T-helper 22 cell (primary cell): Measurements from ENCODE around the gene ATP8A2.

Source experiments
- DNase-seq: peaks from one replicate; pipeline ENCODE4 v3.0.0-alpha.2; 2020; ENCODE audit warnings: low read depth

Gene ATP8A2

DNA sequence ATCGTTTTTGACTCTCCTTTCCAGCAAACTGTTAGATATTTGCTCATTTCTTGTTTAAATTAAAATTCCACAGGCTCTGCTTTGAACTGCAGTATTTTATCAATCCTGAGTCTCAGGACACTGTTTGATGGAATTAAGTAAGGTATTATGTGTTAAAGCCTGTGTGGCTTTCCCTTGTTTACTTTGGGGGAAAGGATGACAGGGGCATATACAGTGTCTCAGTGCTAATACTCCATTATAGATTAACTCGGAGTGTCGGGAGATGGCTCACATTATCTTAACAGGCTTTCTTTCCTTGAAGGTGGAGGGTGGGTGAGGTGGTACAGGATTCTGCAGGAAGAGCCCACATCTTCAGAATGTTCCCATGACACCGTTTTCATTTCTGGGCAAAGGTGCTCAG, 595.4 kb downstream of the ATP8A2 start:
- DNase-seq: no peak

DNA sequence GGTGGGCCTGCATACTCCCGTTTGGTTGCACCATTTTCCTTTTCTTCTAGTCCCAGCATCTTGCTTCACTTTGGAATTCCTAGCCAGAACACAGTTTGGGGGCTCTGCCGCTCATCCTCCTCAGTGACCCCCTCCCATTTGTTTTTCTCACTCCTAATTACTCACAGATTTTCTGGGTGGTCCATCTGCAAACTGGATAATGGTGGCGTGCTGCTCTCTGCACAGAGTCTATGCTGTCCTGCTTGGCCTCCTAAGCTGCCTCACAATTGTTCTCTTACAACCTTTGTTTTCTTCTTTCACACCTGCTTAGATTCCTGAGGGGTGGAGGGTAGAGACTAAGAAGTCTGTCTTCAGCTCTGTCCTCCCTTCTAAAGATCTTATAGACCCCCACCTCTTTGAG, 599.3 kb downstream of the ATP8A2 start:
- no peak for DNase-seq

DNA sequence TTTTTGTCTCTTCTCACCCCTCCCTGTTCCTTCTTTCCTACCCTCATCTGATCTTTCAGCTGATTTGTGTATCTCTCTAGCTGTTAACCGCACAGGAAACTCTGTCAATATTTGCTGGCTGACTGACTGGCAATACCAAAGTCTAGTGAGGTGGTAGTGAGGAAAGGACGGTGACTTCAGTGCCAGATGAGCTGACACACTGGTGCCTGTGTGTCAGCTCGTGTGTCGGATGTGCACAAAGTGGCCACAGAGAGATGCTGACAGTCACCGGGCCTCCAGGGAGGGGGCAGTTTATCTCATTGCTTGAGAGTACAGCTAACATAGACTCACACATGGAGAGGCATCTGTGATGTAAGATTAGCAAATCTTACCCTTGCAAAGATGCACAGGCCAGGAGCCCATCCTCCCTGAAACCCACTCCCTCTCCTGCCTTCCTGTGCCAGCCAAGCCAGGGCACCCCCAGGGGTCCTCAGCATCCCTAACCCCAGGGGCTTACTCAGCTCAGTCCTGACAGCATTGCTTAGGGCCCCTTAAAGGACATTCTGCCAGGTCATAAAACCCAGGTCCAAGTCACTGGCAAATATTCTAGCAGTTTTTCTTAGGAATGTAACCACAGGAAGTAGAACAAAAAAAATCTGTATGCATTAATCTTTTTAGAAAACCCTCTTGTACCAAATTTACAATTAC, 599.8 kb downstream of the ATP8A2 start:
- DNase-seq: peak; percentile 16

DNA sequence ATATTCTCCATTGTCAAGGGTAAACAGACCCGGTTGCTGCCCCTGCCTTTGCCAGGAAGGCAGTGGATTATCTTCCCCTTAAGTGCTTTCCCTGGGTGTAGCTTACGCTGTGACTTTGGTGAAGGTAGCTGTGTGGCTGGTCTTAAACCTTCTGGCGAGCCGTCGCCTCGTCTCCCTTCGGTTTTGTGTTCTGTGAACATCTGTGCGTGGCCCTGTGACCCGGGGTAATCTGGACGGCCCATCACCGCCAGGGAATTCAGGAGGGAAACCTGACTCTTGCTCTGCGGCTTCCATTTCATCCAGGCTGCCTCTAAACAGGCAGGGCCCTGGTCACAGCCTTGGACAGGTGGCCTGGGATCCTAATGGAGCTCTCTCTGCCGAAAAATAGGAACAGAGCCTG, 601.3 kb downstream of the ATP8A2 start:
- no peak for DNase-seq

DNA sequence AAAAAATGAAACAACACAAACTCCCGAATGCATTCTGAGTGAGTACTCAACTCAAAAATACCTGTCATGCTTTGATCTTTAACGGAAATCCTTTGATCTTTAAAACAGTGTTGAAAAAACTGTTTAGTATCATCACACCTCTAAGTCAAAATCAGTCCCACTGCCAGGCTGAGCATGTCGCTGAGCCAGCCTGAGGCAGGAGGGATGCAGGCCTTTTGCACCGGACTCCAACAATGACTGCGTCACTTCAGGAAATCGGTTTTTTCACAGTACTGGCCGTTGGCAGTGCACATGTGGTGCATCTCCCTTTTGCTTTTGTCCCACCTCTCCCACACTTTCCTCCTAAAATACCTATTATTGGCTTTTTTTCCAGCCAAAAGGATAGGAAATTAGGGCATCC, 601.8 kb downstream of the ATP8A2 start:
- no peak for DNase-seq

DNA sequence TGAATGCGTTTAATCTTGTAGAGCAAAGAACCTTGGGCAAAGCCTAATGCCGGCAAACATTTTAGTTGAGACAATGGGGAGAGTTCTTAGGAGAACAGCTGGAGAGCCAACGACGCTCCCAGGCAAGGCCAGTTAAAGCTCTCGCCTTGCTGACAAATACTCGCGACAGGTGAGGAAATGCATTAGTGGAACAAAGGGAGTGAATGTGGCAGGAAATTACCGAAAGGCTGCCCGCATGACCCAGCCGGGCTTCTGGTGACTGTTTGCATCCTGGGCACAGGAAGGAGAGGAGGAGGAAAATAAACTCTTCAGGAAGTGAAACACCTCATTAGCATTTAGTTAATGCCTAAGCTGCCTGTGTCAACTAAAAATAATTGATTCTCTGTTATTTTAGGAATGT, 605.4 kb downstream of the ATP8A2 start:
- no peak for DNase-seq

DNA sequence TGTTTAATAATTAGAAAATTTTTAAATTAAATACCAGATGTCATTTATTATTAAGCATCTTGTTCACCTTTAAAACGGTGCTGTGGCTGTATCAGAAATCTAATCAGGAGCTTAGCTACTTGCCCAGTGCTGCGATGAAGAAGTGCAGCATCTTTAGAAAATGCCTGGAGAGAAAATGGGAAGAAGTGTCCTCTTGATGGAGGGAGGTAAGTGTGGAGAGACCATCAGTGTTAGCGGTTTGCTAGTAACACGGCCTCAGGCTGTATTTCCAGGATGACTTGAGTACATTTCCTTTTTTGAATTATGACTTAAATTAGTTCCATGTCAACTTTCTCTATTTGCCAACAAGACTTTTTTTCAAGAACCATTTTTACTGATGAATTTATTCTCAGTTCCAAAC, 605.9 kb downstream of the ATP8A2 start:
- DNase-seq: no peak

DNA sequence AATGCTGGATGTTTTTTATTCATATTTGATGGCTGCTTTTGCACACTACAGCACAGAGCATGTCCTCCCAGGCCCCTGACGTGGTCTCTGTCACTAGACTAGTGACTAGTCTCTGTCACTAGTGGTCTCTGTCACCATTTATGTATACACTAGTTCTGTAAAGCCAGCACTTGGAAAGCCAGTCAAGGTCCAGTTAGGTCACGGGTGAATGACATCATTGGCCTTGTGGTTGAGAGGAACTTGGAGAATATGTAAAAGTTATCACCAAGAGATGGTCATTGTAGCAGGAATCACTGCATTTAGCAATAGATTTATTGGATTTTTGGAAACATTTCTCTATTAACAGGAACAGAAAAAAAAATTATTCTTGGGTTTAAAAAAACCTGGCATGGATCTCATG, 607.2 kb downstream of the ATP8A2 start:
- no peak for DNase-seq

DNA sequence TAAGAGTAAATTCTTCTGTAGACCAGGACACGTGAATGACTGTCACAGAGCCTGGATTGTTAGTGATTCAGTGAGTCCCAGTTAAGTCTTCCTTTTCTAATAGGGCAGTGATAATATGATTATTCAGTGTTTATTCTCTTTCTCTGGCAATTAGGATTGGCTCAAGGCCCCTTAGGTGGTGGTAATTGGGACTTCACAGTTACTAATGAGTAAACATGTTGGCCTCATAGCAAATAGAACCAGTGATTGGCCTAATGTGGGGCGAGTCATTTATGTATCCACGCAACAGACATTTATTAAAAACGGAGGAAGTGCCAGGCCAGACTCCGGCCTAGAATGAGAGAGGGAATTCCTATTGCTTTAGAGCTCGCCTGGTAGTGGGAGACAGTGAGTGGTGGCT, 607.6 kb downstream of the ATP8A2 start:
- no peak for DNase-seq

DNA sequence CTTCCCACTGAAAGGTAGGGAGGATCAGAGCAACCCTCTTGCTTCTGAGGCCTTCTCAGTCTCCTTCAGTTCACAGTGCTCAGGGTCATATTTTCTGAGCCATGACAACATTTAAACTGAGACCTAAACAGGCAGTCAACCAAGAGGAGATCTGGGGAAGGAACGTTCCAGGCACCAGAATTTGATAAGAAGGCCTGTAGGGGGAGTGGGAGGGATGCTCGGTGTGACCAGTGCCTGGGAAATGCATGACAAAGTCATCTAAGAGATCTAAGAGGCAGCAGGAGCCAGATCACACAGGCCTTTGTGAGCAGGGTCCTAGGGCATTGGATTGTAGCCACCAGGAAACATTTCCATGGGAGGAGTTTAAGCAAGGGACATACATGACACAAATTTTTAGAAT, 608.5 kb downstream of the ATP8A2 start:
- no peak for DNase-seq

DNA sequence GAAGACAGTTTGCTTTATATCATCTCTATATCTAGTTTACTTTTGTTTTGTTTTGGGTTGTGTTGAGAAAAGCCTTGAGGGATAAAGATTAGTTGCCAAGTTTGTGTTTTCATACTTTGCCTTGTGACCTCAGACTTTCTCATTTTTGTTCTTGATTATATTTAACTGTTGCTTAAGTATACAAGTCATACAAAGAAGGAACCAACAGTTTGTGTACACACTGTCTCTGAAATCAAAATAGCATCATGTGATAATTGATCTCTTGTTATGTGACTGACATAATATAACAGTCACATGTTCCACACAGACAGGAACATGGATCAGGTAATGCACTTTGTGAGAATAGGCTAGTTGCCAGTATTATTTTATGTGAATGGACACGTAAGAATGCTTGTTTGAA, 609.3 kb downstream of the ATP8A2 start:
- no peak for DNase-seq

DNA sequence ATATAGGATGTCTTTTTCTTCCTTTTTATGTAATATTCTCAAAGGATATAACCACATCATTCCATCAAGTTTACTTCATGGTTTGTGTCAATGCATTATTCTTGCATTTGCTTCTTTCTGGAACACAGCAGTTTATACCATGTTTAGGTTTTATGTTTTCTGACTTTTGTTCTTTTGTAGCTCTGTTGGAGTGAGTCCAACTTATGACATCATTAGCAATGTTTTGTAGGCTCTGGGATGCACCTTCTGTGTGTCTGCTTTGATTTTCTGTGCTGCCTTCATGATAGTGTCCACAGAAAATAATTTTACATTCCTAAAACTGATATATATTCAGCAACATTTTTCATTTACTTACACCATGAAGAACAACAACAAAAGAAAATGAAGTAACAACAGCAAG, 611.1 kb downstream of the ATP8A2 start:
- DNase-seq: no peak

DNA sequence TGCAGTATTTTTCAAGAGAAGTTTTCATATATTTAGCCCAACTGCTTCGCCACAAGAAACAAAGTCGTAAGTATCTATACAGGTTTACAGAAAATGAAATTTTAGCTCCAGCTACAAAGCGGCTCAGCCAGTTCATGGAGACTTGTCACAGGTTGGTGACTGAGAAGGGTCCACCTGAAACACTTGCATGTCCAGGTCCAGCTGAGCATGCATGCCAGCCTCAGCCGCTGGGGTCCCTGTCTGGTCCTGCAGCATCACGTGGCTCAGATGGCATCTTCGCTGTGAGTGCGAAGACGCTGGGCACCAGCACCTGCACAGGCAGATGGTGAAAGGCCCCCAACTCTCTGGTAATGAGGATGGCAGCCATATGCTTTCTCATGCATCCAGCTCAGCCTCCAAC, 616.2 kb downstream of the ATP8A2 start:
- DNase-seq: no peak

DNA sequence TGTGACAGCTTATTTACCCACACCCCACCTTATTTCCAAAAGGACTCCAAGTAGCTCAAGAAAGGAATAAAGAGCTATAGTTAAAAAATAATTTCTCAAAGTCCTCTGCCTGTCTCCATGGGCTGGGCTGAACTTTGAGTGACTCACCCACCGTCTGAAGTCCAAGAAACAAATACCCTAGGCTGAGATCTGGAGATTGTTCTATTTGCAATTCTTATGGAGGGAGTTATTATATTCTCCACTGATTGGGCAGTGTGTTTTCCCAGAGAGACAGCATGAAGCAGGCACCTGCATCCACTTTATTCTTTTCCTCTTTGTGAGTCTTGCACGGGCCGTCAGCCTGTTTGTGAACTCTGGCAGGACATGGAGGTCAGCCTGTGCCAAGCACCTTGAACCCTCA, 616.9 kb downstream of the ATP8A2 start:
- no peak for DNase-seq

DNA sequence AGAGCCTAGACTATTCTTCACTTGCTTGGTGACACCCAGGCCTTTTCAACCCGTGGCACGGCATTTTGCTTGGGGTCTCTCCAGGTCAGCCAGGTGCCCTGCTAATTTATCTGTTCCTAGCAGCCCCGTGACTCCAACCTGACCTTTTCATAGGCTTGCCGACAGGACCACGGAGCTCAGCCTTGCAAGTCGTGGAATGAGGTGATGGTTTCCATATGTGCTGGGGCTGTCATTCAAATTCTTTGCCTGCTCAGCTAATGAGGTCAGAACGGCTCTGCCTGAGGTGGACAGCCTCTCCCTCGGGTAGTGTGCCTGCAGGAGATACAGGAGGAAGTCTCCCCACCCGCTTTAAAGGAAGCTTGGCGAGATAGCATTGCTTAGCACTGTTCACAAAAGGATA, 619.0 kb downstream of the ATP8A2 start:
- DNase-seq: no peak

DNA sequence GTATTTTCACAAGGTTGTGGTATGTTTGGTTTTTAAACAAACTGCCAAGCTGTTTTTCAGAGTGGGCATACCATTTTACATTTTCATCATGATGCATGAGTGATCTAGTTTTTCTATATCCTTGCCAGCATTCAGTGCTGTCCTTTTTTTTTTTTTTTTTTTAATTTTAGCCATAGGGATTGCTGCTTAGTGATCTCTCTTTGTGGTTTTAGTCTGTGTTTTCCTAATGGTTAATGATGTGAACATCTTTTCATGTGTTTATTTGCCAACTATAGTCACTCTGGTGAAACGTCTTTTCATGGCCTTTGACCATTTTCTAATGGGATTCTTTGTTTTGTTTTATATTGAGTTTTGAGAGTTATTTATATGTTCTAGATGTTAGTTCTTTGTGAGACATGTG, 620.3 kb downstream of the ATP8A2 start:
- no peak for DNase-seq

DNA sequence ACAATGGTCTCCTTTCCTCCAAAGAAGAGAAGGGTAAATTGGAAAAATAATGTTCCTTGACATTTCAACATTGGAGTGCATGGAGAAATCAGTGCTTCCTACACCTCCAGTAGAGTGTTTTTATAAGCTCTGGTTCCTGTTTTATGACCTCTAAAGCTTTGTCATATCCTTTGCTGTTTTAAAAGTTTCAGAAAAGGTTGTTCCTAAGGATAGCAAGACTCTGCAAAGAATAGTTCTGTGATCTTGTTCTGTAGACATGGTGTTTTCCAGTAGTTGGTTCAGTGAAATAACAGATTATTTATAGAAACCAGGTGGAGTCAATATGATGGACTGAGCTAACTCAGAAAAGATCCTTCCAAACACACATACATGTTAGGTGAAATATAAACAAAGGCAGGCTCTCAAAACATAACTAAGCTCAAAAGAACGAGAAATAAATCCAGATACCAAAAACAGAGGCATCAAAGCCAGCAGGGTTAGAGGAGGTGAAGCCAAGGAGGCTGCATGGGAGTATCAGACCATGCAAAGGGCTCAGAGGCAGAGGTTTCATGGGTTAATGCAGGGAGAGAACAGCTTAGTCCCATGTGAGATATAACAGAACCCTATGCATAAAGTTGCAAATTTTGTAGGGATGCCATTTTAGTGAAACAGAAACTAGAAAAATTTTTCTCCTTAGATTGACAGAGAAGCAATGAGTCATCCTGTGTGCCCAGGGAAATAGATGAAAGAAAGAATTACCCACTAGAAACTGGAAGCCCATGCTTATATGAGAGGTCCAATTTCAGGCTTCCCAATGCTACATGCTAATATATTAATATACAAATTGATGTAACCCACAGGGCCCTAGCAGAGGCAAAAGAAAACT, 635.7 kb downstream of the ATP8A2 start:
- no peak for DNase-seq

DNA sequence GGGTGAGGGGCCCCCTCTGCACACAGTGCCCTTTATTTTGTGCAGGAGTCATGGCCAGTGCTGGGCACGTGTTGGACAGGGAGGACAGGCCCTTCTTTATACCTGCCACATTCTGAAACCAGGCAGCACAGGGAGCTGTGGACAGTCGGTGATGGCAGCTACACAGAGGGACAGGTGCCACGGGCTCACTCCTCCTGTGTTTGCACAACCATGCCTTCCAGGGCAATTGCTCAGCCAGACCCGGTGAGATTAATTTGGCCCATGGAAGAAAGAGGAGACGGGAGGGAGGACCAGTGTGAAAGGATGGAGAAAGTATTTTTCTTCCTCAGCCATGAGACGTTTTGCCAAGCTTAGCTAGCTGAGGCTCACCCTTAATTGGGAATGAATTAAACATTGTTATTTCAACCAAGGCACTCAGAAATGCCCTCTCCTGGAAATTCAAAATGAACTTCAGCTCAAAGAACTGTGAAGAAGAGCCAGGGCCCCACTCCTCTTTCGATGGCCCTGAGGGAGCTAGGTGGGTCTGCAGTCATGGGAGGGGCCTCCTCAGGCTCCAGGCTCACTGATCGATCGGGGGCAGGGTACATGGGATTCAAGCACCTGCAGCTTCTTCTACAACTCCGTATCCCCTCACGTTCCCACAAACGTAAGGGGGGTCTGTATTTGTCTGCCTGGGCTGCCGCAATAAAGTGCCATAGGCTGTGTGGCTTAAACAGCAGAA, 638.9 kb downstream of the ATP8A2 start:
- DNase-seq: no peak

DNA sequence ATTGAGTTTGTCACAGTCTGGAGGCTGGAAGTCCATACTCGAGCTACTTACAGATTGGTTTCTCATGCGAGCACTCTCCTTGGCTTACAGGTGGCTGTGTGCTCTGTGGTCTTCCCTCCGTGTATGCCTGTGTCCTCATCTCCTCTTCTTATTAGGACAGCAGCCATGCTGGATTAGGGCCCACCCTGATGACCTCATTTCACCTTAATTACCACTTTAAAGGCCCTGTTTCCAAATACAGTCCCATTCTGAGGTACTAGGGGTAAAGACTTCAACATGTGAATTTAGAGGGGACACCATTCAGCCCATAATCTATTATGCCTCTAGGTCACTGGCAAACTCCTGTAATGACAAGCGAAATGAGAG, 639.4 kb downstream of the ATP8A2 start:
- no peak for DNase-seq

DNA sequence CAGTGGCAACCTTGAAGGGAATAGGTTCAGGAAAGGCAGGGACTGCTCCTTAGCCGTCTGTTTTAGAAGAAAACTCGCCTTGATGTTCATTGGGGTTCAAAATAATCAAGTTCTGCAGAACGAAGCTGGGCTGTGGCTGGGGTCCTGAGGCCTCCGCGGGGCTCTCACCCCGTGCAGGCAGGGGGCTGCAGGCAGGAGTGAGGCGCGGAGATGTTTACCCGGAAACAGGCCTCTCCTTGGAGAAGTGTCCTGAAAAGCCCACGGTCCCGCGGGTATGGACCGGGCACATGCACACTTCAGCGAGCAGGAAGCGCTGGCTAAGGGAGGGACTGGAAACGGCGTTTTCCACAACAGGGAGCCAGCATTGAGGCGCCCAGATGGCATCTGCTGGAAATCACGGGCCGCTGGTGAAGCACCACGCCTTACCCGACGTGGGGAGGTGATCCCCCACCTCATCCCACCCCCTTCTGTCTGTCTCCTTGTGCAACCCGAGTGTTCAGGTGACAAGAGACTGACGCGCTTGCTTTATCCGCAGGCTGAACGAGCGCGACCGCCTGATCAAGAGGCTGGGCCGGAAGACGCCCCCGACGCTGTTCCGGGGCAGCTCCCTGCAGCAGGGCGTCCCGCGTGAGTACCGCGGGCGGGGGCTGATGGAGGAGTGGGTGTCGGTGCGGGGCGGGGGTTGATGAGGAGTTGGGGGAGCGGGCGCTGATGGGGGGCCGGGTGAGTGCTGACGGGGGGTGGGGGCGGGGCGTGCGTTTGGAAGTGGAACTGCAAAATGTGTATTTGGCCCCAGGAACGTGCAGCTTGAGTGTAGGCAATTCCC, 640.4 kb downstream of the ATP8A2 start:
- DNase-seq: peak; percentile 45

DNA sequence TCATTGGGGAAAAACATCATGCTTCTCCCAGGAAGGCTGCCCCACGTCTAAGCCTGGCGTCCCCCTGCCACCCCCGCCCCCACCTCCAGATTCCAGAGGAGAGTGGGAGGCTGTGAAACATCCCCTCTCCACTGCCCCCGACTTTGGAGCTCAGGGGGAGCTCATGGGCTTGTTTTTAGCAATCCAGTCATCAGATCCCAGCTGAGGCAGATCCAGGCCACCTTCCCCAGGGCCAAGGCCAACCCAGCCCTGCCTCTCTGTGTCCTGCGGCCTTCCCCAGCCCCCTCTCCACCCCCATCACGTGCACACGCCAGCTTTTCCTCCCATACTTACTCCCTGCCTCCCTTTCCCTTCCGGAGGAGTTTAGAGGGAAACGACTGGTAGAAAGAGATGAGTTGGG, 641.2 kb downstream of the ATP8A2 start:
- no peak for DNase-seq
